Common myeloid progenitor, CD34-positive (primary cell): ENCODE data around the gene ZNF592.

Experiments used
- CTCF ChIA-PET: fragments of 350-600 bp; sonication (Branson Sonifier 250); formaldehyde crosslinking; loops from one replicate; lab custom pipeline; 2021; ENCODE audit warnings: antibody characterized with exemption; lab: Charles Lee
- POLR2A ChIA-PET: fragments of 350-600 bp; sonication (Branson Sonifier 250); formaldehyde crosslinking; loops from one replicate; lab custom pipeline; 2021; ENCODE audit warnings: antibody characterized with exemption; lab: Charles Lee
- DNase-seq, 3 donors: peaks; one replicate each; pipeline versions ENCODE4 v3.0.0 to v3.0.0-alpha.2; 2013
- H3K27ac ChIP-seq, 2 experiments: 1 replicate in 1 of 2; 2 replicates in 1 of 2; pipeline ENCODE4 v1.7.0; 2013; ENCODE audit warnings: inconsistent platforms in 2 of 2, low read length in 2 of 2, mild to moderate bottlenecking in 2 of 2, low read depth in 1 of 2, moderate library complexity in 1 of 2; ENCODE audit not compliant: severe bottlenecking in 2 of 2, insufficient read depth in 1 of 2, poor library complexity in 1 of 2
- H3K27me3 ChIP-seq, 5 experiments: replicated peaks in 2 of 5; 1 replicate in 3 of 5; 2 replicates in 2 of 5; pipeline versions ENCODE4 v1.6.1 to v1.7.0; 2013; ENCODE audit warnings: low read length in 4 of 5, mild to moderate bottlenecking in 2 of 5, moderate library complexity in 2 of 5, inconsistent platforms in 1 of 5; ENCODE audit not compliant: insufficient read depth in 5 of 5, control insufficient read depth in 4 of 5
- H3K36me3 ChIP-seq, 4 experiments: 1 replicate in 2 of 4; 2 replicates in 2 of 4; pipeline versions ENCODE4 v1.6.1 to v1.7.0; 2013; ENCODE audit warnings: low read length in 3 of 4, control low read depth in 1 of 4, mild to moderate bottlenecking in 1 of 4; ENCODE audit not compliant: control insufficient read depth in 4 of 4, insufficient read depth in 4 of 4
- H3K4me1 ChIP-seq, 4 experiments: 1 replicate in 3 of 4; 2 replicates in 1 of 4; pipeline versions ENCODE4 v1.6.1 to v1.7.1; 2013; ENCODE audit warnings: low read length in 3 of 4, mild to moderate bottlenecking in 3 of 4, control low read depth in 1 of 4, inconsistent platforms in 1 of 4, moderate library complexity in 1 of 4; ENCODE audit not compliant: control insufficient read depth in 4 of 4, insufficient read depth in 4 of 4; ENCODE audit errors: control extremely low read depth in 1 of 4
- H3K4me3 ChIP-seq, 7 experiments: 1 replicate in 4 of 7; 2 replicates in 3 of 7; pipeline versions ENCODE4 v1.5.1 to v1.7.0; 2013; ENCODE audit warnings: mild to moderate bottlenecking in 7 of 7, low read length in 6 of 7, moderate library complexity in 6 of 7, inconsistent platforms in 2 of 7, low read depth in 2 of 7, control low read depth in 1 of 7; ENCODE audit not compliant: insufficient read depth in 4 of 7, control insufficient read depth in 1 of 7; ENCODE audit errors: extremely low read depth in 1 of 7
- H3K9me3 ChIP-seq, 5 experiments: 1 replicate in 4 of 5; 2 replicates in 1 of 5; pipeline versions ENCODE4 v1.6.1 to v1.7.1; 2013; ENCODE audit warnings: low read length in 4 of 5, mild to moderate bottlenecking in 2 of 5, inconsistent platforms in 1 of 5, low read depth in 1 of 5, moderate library complexity in 1 of 5; ENCODE audit not compliant: control insufficient read depth in 4 of 5, insufficient read depth in 2 of 5; ENCODE audit errors: control extremely low read depth in 1 of 5
- WGBS: methylation state at CpG from one replicate; pipeline ENCODE4 v1.1.5; 2013; ENCODE audit not compliant: insufficient coverage; 5-methylcytosine and 5-hydroxymethylcytosine counted together

ZNF592 gene

GRCh38 chr15:84785053-84785452 lies 36.7 kb downstream of the ZNF592 start:
- H3K27ac ChIP-seq: no peak overlapping the region
- H3K27me3 ChIP-seq: no peaks in the 10 kb centered on the region
- 80% methylated on average over 5 of the region's 5 CpGs for WGBS
- DNase-seq: no peak
- H3K4me3 ChIP-seq: no peak overlapping the region
- no peaks in the 10 kb centered on the region for H3K9me3 ChIP-seq
- H3K4me1 ChIP-seq: peaks cover 0 to 7% (median 0%) of the 10 kb centered on the region in 4 experiments
- CTCF ChIA-PET: interaction anchor here (1.0 kb wide), 1 partner anchor 30 kb away, joined by 5 read pairs; no protein-coding TSS in a partner anchor
- POLR2A ChIA-PET: interaction anchor here (0.7 kb wide), 1 partner anchor 805 kb away, joined by 3 read pairs; no protein-coding TSS in a partner anchor
- peaks cover 25 to 68% (median 49%) of the 10 kb centered on the region in 4 experiments for H3K36me3 ChIP-seq

DNA sequence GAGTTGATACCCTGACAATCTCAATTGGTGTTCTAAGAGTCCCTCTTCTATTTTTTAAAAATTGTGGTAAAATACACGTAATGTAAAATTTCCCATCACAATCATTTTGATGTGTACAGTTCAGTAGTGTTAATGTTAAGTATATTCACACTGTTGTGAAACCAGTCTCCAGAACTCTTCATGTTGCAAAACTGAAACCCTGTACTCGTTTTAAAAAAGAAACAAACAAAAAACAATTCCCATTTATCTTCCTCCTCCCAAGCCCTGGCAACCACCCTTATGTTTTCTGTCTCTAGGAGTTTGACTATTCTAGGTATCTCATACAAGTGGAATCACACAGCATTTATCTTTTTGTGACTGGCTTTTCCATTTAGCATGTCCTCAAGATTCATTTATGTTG lies 40.1 kb downstream of the ZNF592 start:
- CTCF ChIA-PET: no interaction called here
- POLR2A ChIA-PET: no interaction called here
- WGBS: 100% methylated on average over 1 of the region's 2 CpGs
- no peak for DNase-seq
- H3K4me1 ChIP-seq: peaks cover 0 to 7% (median 0%) of the 10 kb centered on the region in 4 experiments
- peaks cover 23 to 73% (median 58%) of the 10 kb centered on the region in 4 experiments for H3K36me3 ChIP-seq
- H3K27ac ChIP-seq: no peak overlapping the region
- H3K4me3 ChIP-seq: no peak overlapping the region
- no peaks in the 10 kb centered on the region for H3K9me3 ChIP-seq
- no peaks in the 10 kb centered on the region for H3K27me3 ChIP-seq

DNA sequence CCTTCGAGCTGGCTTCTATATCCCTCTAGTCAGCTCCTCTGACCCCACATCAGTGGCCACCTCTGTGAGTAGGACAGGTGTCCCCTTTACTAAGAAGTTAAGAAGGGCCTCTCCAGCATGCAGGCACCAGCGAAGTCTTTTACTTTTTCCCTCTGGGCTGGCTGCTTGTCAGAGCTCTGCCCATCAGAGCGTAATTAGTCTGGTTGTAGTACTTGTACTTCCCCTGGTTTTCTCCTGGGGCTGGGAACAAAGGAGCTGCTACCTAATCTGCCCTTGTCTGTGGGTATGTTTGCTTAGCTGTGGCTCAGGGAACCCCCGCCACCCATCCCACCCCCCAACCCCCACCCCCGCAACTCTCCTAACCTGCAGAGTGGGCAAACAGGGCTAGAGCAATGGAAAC lies 41.4 kb downstream of the ZNF592 start:
- ChIA-PET CTCF (no interaction called here), POLR2A (no interaction called here)
- H3K27ac ChIP-seq: no peak overlapping the region
- peaks cover 23 to 67% (median 49%) of the 10 kb centered on the region in 4 experiments for H3K36me3 ChIP-seq
- no peaks in the 10 kb centered on the region for H3K27me3 ChIP-seq
- no peaks in the 10 kb centered on the region for H3K9me3 ChIP-seq
- WGBS: 95% methylated on average over 2 of the region's 5 CpGs
- DNase-seq: no peak
- H3K4me3 ChIP-seq: no peak overlapping the region
- peaks cover 0 to 6% (median 0%) of the 10 kb centered on the region in 4 experiments for H3K4me1 ChIP-seq

GRCh38 chr15:84790676-84791075 lies 42.3 kb downstream of the ZNF592 start:
- WGBS: 100% methylated on average over 4 of the region's 4 CpGs
- Histone ChIP-seq H3K4me3 (no peak overlapping the region), H3K36me3 (peaks cover 18 to 67% (median 45%) of the 10 kb centered on the region in 4 experiments), H3K9me3 (no peaks in the 10 kb centered on the region), H3K27ac (no peak overlapping the region), H3K27me3 (no peaks in the 10 kb centered on the region), H3K4me1 (peaks cover 0 to under 1% (median 0%) of the 10 kb centered on the region in 4 experiments)
- no peak for DNase-seq
- POLR2A ChIA-PET: no interaction called here
- CTCF ChIA-PET: interaction anchor here (1.0 kb wide), 1 partner anchor 11 kb away, joined by 3 read pairs; no protein-coding TSS in a partner anchor

- Histone ChIP-seq H3K36me3 (peaks cover 14 to 59% (median 38%) of the 10 kb centered on the region in 4 experiments), H3K9me3 (no peaks in the 10 kb centered on the region), H3K27me3 (no peaks in the 10 kb centered on the region), H3K4me1 (no peaks in the 10 kb centered on the region), H3K4me3 (no peak overlapping the region), H3K27ac (no peak overlapping the region)
- ChIA-PET CTCF (no interaction called here), POLR2A (no interaction called here)
- 100% methylated on average over 2 of the region's 2 CpGs for WGBS
- DNase-seq: no peak
Observed at GRCh38 chr15:84791763-84792162, 43.4 kb downstream of the ZNF592 start.

- 100% methylated on average over 3 of the region's 7 CpGs for WGBS
- no peak for DNase-seq
- H3K4me3 ChIP-seq: no peak overlapping the region
- H3K36me3 ChIP-seq: peaks cover 15 to 65% (median 49%) of the 10 kb centered on the region in 4 experiments
- no peaks in the 10 kb centered on the region for H3K27me3 ChIP-seq
- POLR2A ChIA-PET: no interaction called here
- no peaks in the 10 kb centered on the region for H3K9me3 ChIP-seq
- H3K4me1 ChIP-seq: no peaks in the 10 kb centered on the region
- CTCF ChIA-PET: no interaction called here
- no peak overlapping the region for H3K27ac ChIP-seq
Observed at GRCh38 chr15:84793431-84794161, 45.2 kb downstream of the ZNF592 start.

DNA sequence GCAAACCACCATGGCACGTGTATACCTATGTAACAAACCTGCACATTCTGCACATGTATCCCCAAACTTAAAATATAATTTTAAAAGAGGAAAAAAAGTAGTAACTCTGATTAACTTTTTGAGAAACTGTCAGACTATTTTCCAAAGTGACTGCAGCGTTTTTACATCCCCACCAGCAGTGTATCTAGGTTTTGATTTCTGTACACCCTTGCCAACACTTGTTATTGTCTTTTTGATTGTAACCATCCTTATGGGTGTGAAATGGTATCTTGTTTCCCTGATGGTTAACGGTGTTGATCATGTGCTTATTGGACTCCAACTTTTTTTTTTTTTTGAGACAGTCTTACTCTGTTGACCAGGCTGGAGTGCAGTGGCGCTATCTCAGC lies 45.8 kb downstream of the ZNF592 start:
- Histone ChIP-seq H3K4me3 (no peak overlapping the region), H3K27me3 (no peaks in the 10 kb centered on the region), H3K9me3 (no peaks in the 10 kb centered on the region), H3K4me1 (no peaks in the 10 kb centered on the region), H3K27ac (no peak overlapping the region), H3K36me3 (peaks cover 15 to 69% (median 54%) of the 10 kb centered on the region in 4 experiments)
- ChIA-PET CTCF (no interaction called here), POLR2A (no interaction called here)
- no peak for DNase-seq
- WGBS: 100% methylated on average over 3 of the region's 4 CpGs
